CD4-positive, CD25-positive, alpha-beta regulatory T cell (primary cell): Measurements from ENCODE around the gene ATF4. TPM values are rescaled to one million over a fixed set of nuclear protein-coding genes. Genes with fewer than 3 reads are reported as not detected.

Source experiments
- ATAC-seq, 2 donors: fragments of 150-1000 bp; cut with Tn5 transposase; one replicate each; pipeline ENCODE4 v1.10.0; 2021; ENCODE audit warnings: low read depth in 2 of 2, moderate number of reproducible peaks in 2 of 2, moderate library complexity in 1 of 2
- DNase-seq, 3 donors: peaks; one replicate each; pipeline versions ENCODE4 v3.0.0 to v3.0.0-alpha.2; 2012 to 2022; ENCODE audit warnings: mixed read lengths in 1 of 3
- H3K27ac ChIP-seq: one replicate; pipeline ENCODE4 v1.7.0; 2013; ENCODE audit warnings: mild to moderate bottlenecking, low read length; ENCODE audit not compliant: insufficient read depth, poor library complexity, severe bottlenecking
- H3K27me3 ChIP-seq: one replicate; pipeline ENCODE4 v1.7.0; 2013; ENCODE audit warnings: low read length; ENCODE audit not compliant: control insufficient read depth, insufficient read depth
- H3K36me3 ChIP-seq: one replicate; pipeline ENCODE4 v1.7.0; 2013; ENCODE audit warnings: mild to moderate bottlenecking, low read length, moderate library complexity; ENCODE audit not compliant: control insufficient read depth, insufficient read depth
- H3K4me1 ChIP-seq: 2 replicates; pipeline ENCODE4 v1.7.0; 2013; ENCODE audit warnings: mild to moderate bottlenecking, low read length; ENCODE audit not compliant: insufficient read depth, control insufficient read depth, poor library complexity, severe bottlenecking
- H3K4me3 ChIP-seq: one replicate; pipeline ENCODE4 v1.7.0; 2013; ENCODE audit warnings: low read depth, mild to moderate bottlenecking, low read length, moderate library complexity
- H3K9me3 ChIP-seq, 2 experiments: 1 replicate in 1 of 2; 2 replicates in 1 of 2; pipeline ENCODE4 v1.7.0; 2013; ENCODE audit warnings: low read length in 2 of 2, mild to moderate bottlenecking in 1 of 2, moderate library complexity in 1 of 2; ENCODE audit not compliant: control insufficient read depth in 2 of 2
- H3K27ac Mint-ChIP-seq, 3 donors: one replicate each; pipeline ENCODE4 v1.8.0; 2020 to 2022; ENCODE audit warnings: mild to moderate bottlenecking in 3 of 3, mixed read lengths in 3 of 3, moderate library complexity in 2 of 3
- H3K27me3 Mint-ChIP-seq: one replicate; pipeline ENCODE4 v1.8.0; 2022; ENCODE audit warnings: mild to moderate bottlenecking, mixed read lengths
- H3K36me3 Mint-ChIP-seq: one replicate; pipeline ENCODE4 v1.8.0; 2020; ENCODE audit warnings: mixed read lengths
- H3K4me1 Mint-ChIP-seq, 4 donors: one replicate each; pipeline ENCODE4 v1.8.0; 2020 to 2022; ENCODE audit warnings: mixed read lengths in 4 of 4, mild to moderate bottlenecking in 1 of 4
- H3K4me3 Mint-ChIP-seq, 4 donors: one replicate each; pipeline ENCODE4 v1.8.0; 2020 to 2022; ENCODE audit warnings: mild to moderate bottlenecking in 4 of 4, mixed read lengths in 4 of 4, moderate library complexity in 3 of 4
- H3K9me3 Mint-ChIP-seq, 7 donors: one replicate each; pipeline ENCODE4 v1.8.0; 2020 to 2022; ENCODE audit warnings: mixed read lengths in 7 of 7, mild to moderate bottlenecking in 3 of 7, moderate library complexity in 2 of 7
- polyA plus RNA-seq, 4 donors: library from polyadenylated mRNA; unstranded; fragments of 300-500 nt; fragmentation: Illumina TruSeq; gene quantifications; one replicate each; pipeline ENCODE4 v1.2.3, GENCODE V29; 2021
- total RNA-seq: library from RNA; stranded (reverse); gene quantifications from one replicate; pipeline ENCODE4 v1.2.3, GENCODE V29; 2022

Gene ATF4
- total and polyA plus RNA-seq, 5 donors from 2014 or later: 58.2 to 246 (median 70.5) TPM

GRCh38 chr22:39526736-39527171, 6.4 kb downstream of the ATF4 start:
- Mint-ChIP-seq H3K9me3 (peaks cover 0 to 5% (median 0%) of the 10 kb centered on the region in 7 donors), H3K4me1 (peaks cover 6 to 92% (median 59%) of the 10 kb centered on the region in 4 donors), H3K36me3 (peaks cover 20% of the 10 kb centered on the region), H3K27me3 (no peaks in the 10 kb centered on the region), H3K4me3 (peak overlapping the region in 1 of 4 donors; percentile 45), H3K27ac (peak overlapping the region; percentile 72 to 86 (median 85))
- Histone ChIP-seq H3K4me3 (no peak overlapping the region), H3K36me3 (peaks cover 40% of the 10 kb centered on the region), H3K4me1 (peaks cover 85% of the 10 kb centered on the region), H3K27me3 (no peaks in the 10 kb centered on the region), H3K9me3 (no peaks in the 10 kb centered on the region), H3K27ac (peak overlapping the region; percentile 38)
- DNase-seq: peak in 1 of 3 donors; percentile 64
- ATAC-seq: peak; percentile 8 to 9

- H3K4me3 Mint-ChIP-seq: peak overlapping the region in 3 of 4 donors; percentile 1 to 45 (median 28)
These were observed 7.2 kb downstream of the ATF4 start for GRCh38 chr22:39527481-39527961.

GRCh38 chr22:39528080-39528661, 7.8 kb downstream of the ATF4 start:
- peaks cover 13% of the 10 kb centered on the region for H3K36me3 Mint-ChIP-seq
- H3K36me3 ChIP-seq: peaks cover 28% of the 10 kb centered on the region

More at GRCh38 chr22:39527481-39527961, 7.2 kb downstream of the ATF4 start:
- H3K27ac Mint-ChIP-seq: peak overlapping the region; percentile 85 to 95 (median 86)
- peaks cover 16% of the 10 kb centered on the region for H3K36me3 Mint-ChIP-seq
- no peak for ATAC-seq
- Histone ChIP-seq H3K27me3 (no peaks in the 10 kb centered on the region), H3K4me1 (peaks cover 83% of the 10 kb centered on the region), H3K9me3 (no peaks in the 10 kb centered on the region), H3K27ac (no peak overlapping the region), H3K4me3 (no peak overlapping the region), H3K36me3 (peaks cover 34% of the 10 kb centered on the region)
- peaks cover 0 to 2% (median 0%) of the 10 kb centered on the region in 7 donors for H3K9me3 Mint-ChIP-seq
- no peak for DNase-seq
- H3K27me3 Mint-ChIP-seq: peaks cover 1% of the 10 kb centered on the region
- H3K4me1 Mint-ChIP-seq: peaks cover 1 to 90% (median 57%) of the 10 kb centered on the region in 4 donors

GRCh38 chr22:39528681-39529486, 8.5 kb downstream of the ATF4 start:
- DNase-seq: peak; percentile 87 to 97 (median 93)
- Mint-ChIP-seq H3K4me3 (peak overlapping the region; percentile 74 to 89 (median 86)), H3K9me3 (peaks cover 0 to 2% (median 0%) of the 10 kb centered on the region in 7 donors), H3K27ac (peak overlapping the region; percentile 32 to 83 (median 78)), H3K27me3 (peaks cover 7% of the 10 kb centered on the region), H3K4me1 (peaks cover 0 to 84% (median 51%) of the 10 kb centered on the region in 4 donors), H3K36me3 (peaks cover 13% of the 10 kb centered on the region)
- Histone ChIP-seq H3K4me3 (peak overlapping the region; percentile 62), H3K4me1 (peaks cover 72% of the 10 kb centered on the region), H3K27me3 (no peaks in the 10 kb centered on the region), H3K27ac (peak overlapping the region; percentile 55), H3K36me3 (peaks cover 24% of the 10 kb centered on the region), H3K9me3 (no peaks in the 10 kb centered on the region)
- ATAC-seq: peak; percentile 53 to 54

More at GRCh38 chr22:39528080-39528661, 7.8 kb downstream of the ATF4 start:
- ATAC-seq (no peak), DNase-seq (no peak)
- peak overlapping the region in 1 of 3 donors; percentile 55 for H3K27ac Mint-ChIP-seq
- no peak overlapping the region for H3K4me3 ChIP-seq
- H3K27me3 ChIP-seq: no peaks in the 10 kb centered on the region
- peaks cover 79% of the 10 kb centered on the region for H3K4me1 ChIP-seq
- H3K27me3 Mint-ChIP-seq: peaks cover 5% of the 10 kb centered on the region
- peaks cover 0 to 2% (median 0%) of the 10 kb centered on the region in 7 donors for H3K9me3 Mint-ChIP-seq
- H3K9me3 ChIP-seq: no peaks in the 10 kb centered on the region
- H3K4me1 Mint-ChIP-seq: peaks cover 0 to 88% (median 54%) of the 10 kb centered on the region in 4 donors
- no peak overlapping the region for H3K27ac ChIP-seq
- H3K4me3 Mint-ChIP-seq: peak overlapping the region; percentile 15 to 68 (median 36)

GRCh38 chr22:39529487-39529851, 9.1 kb downstream of the ATF4 start:
- Mint-ChIP-seq H3K36me3 (peaks cover 13% of the 10 kb centered on the region), H3K27ac (peak overlapping the region in 1 of 3 donors; percentile 32)

GRCh38 chr22:39530116-39530515, 9.8 kb downstream of the ATF4 start:
- H3K4me1 Mint-ChIP-seq: peaks cover 0 to 76% (median 45%) of the 10 kb centered on the region in 4 donors
- Histone ChIP-seq H3K4me1 (peaks cover 72% of the 10 kb centered on the region), H3K9me3 (no peaks in the 10 kb centered on the region), H3K4me3 (no peak overlapping the region), H3K36me3 (peaks cover 14% of the 10 kb centered on the region), H3K27ac (no peak overlapping the region), H3K27me3 (no peaks in the 10 kb centered on the region)
- H3K36me3 Mint-ChIP-seq: peaks cover 13% of the 10 kb centered on the region
- peak overlapping the region in 1 of 3 donors; percentile 41 for H3K27ac Mint-ChIP-seq
- peaks cover 0 to 2% (median 0%) of the 10 kb centered on the region in 7 donors for H3K9me3 Mint-ChIP-seq
- no peak for ATAC-seq
- DNase-seq: no peak
- peak overlapping the region in 3 of 4 donors; percentile 36 to 89 (median 83) for H3K4me3 Mint-ChIP-seq
- peaks cover 9% of the 10 kb centered on the region for H3K27me3 Mint-ChIP-seq

More at GRCh38 chr22:39529487-39529851, 9.1 kb downstream of the ATF4 start:
- H3K4me1 ChIP-seq: peaks cover 66% of the 10 kb centered on the region
- no peaks in the 10 kb centered on the region for H3K9me3 ChIP-seq
- peaks cover 18% of the 10 kb centered on the region for H3K36me3 ChIP-seq
- Mint-ChIP-seq H3K4me1 (peaks cover 0 to 82% (median 48%) of the 10 kb centered on the region in 4 donors), H3K27me3 (peaks cover 9% of the 10 kb centered on the region), H3K4me3 (peak overlapping the region; percentile 74 to 89 (median 86)), H3K9me3 (peaks cover 0 to 2% (median 0%) of the 10 kb centered on the region in 7 donors)
- DNase-seq (no peak), ATAC-seq (no peak)
- peak overlapping the region; percentile 55 for H3K27ac ChIP-seq
- H3K27me3 ChIP-seq: no peaks in the 10 kb centered on the region
- no peak overlapping the region for H3K4me3 ChIP-seq

GRCh38 chr22:39530692-39531331, 10.4 kb downstream of the ATF4 start:
- H3K9me3 ChIP-seq: no peaks in the 10 kb centered on the region
- Mint-ChIP-seq H3K27me3 (peaks cover 9% of the 10 kb centered on the region), H3K4me3 (peak overlapping the region; percentile 89 to 98 (median 96)), H3K27ac (peak overlapping the region in 2 of 3 donors; percentile 25 to 94), H3K36me3 (peaks cover 13% of the 10 kb centered on the region), H3K9me3 (peaks cover 0 to 2% (median 0%) of the 10 kb centered on the region in 7 donors), H3K4me1 (peaks cover 0 to 70% (median 40%) of the 10 kb centered on the region in 4 donors)
- no peaks in the 10 kb centered on the region for H3K27me3 ChIP-seq
- H3K4me1 ChIP-seq: peaks cover 69% of the 10 kb centered on the region
- H3K36me3 ChIP-seq: peaks cover 14% of the 10 kb centered on the region
- peak overlapping the region; percentile 90 for H3K4me3 ChIP-seq
- H3K27ac ChIP-seq: no peak overlapping the region
- peak in 2 of 3 donors; percentile 33 to 60 for DNase-seq
- ATAC-seq: no peak
